GM18861 (cell line): ENCODE measurements around the gene FOXL1.

Experiments
- ATAC-seq: cut with Tn5 transposase; IDR thresholded peaks from one replicate; pipeline ENCODE4 v1.9.1; 2021; ENCODE audit not compliant: unreplicated experiment

Gene FOXL1

DNA sequence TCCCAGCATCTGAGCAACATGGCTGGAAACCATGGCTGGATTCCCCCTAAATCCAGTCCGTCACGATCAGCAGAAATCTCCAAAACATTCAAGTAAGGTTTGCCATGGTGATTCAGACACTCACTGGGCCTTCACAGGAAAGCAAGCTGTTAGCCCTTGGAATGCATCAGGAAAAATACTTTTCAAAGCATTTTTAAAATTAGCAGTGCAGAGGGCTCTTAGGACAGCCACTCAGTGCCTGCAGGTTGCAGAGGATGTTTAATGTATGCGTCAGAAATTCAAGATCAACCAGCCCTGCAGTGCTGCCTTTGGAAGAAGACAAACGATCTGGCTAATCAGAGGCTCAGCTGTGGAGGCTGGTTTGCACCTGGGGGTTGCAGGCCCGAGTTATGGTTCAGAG, 50.3 kb downstream of the FOXL1 start:
- ATAC-seq, result no peak

DNA sequence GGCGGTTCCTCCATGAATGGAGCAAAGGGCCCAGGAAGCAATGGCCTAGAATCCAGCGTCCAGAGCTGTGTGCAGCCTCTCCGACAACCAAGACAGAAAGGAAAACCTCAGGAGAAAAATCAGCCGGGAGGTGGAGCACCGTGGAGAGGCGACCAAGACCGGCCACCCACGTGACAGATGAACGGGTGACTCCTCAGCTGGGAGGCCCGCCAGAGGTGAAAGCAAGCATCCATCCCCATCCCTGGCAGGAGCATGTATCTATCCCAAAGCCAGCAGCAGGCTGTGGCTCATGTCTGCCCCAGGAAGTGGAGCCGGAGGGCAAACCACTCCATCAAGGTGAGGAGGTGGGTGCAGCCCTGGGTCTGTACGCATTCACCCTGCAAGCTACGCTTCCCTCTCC, 52.1 kb downstream of the FOXL1 start:
- ATAC-seq, result no peak

DNA sequence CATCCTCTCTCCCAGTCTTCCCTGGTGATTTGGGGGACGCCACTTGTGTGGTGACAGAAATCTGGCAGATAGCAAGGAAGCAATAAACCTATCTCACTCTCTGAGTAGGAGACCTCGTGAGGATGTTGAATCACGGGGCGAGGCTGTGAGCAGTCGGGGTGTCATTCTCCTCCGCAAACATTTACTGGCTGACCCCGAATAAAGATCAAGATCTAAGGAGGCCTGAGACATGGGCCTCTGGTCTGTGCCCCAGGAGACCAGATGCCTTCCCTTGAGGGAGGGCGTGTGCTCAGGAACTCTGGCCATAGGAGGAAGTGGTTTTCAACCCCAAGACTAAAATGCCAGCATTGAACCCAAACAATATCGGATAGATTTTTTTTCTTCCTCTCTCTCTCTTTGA, 53.1 kb downstream of the FOXL1 start:
- ATAC-seq, result no peak
